Heart left ventricle (tissue), 13 donors: ENCODE results near the gene USP14.

ENCODE experiments used
- CTCF ChIP-seq, 12 donors: fragments of 200-600 bp; sonication (generic) in 4 of 12; IDR thresholded peaks; one replicate each; pipeline versions ENCODE4 v1.5.0 to v1.8.0; 2018 to 2022; ENCODE audit warnings: antibody characterized with exemption in 12 of 12, mild to moderate bottlenecking in 5 of 12
- POLR2A ChIP-seq, 2 donors: fragments of 450-650 bp; IDR thresholded peaks; one replicate each; pipeline ENCODE4 v1.6.1; 2017; ENCODE audit warnings: antibody characterized with exemption in 2 of 2, mild to moderate bottlenecking in 2 of 2, moderate library complexity in 2 of 2
- donor health status: ischemic (EF 13 %, LVEDD 7.1; RV severe dilation, severe dysfunction).
- donor health status: DM: no; HTN: yes; CAD: no.
- donor health status: DM: no; HTN: no; CAD: no.
- donor health status: ischemic (EF 25% LVEDD 6.9; RV normal size, moderate dysfunction).
- donor health status: ischemic (EF 25% LVEDD 5.7; RV mildly dilated, moderate dysfunction).
- donor health status: ischemic (EF 35%, LVEDD 5.7; RV mildly dilated, moderate dysfunction).
- donor health status: nonischemic (EF 11% LVEDD 7.7; RV severe dilation, severe dysfunction).
- donor health status: DM: yes; HTN: yes; CAD: no.
- donor health status: PGD.
- donor health status: ischemic (EF 29% LVEDD 5.4; RV normal size, mild dysfunction).
- donor health status: nonischemic (EF 23%, LVEDD 6.1; RV moderate dilation, normal function).

GRCh38 chr18:159037-159652 lies 788 bp downstream of the USP14 start:
- TF ChIP-seq POLR2A (IDR thresholded peaks at IDR 0.05) (no peak), CTCF (IDR thresholded peaks at IDR 0.05) (no peak)
